Measurements from ENCODE around the gene TBC1D14.

TBC1D14 gene

GRCh38 chr4:7068279-7068842 is 158.7 kb downstream of the TBC1D14 start:
- peak overlapping the region; percentile 65 for H3K4me3 ChIP-seq (ENCODE audit: low read depth, low read length)
- no peak for TF ChIP-seq CTCF (IDR thresholded peaks at IDR 0.05; ENCODE audit: low read depth, low read length)

GRCh38 chr4:7068883-7069282 is 159.3 kb downstream of the TBC1D14 start:
- H3K4me3 ChIP-seq (ENCODE audit: low read depth, low read length): peak overlapping the region; percentile 65
- no peak for TF ChIP-seq CTCF (IDR thresholded peaks at IDR 0.05; ENCODE audit: low read depth, low read length)

GRCh38 chr4:7070729-7071511 is 161.3 kb downstream of the TBC1D14 start:
- peak; percentile 97 for TF ChIP-seq CTCF (IDR thresholded peaks at IDR 0.05; ENCODE audit: low read depth, low read length)
- H3K4me3 ChIP-seq (ENCODE audit: low read depth, low read length): no peak overlapping the region

- TF ChIP-seq CTCF (IDR thresholded peaks at IDR 0.05; ENCODE audit: low read depth, low read length): no peak
- no peak overlapping the region for H3K4me3 ChIP-seq (ENCODE audit: low read depth, low read length)
Observed at GRCh38 chr4:7073059-7073458, 163.4 kb downstream of the TBC1D14 start.

GRCh38 chr4:7073526-7074390 is 164.1 kb downstream of the TBC1D14 start:
- TF ChIP-seq CTCF (IDR thresholded peaks at IDR 0.05; ENCODE audit: low read depth, low read length): no peak
- no peak overlapping the region for H3K4me3 ChIP-seq (ENCODE audit: low read depth, low read length)

- no peak overlapping the region for H3K4me3 ChIP-seq (ENCODE audit: low read depth, low read length)
- TF ChIP-seq CTCF (IDR thresholded peaks at IDR 0.05; ENCODE audit: low read depth, low read length): no peak
Observed at GRCh38 chr4:7074426-7074825, 164.8 kb downstream of the TBC1D14 start.

Data from WI38 (cell line).